ENCODE results near the gene ARHGAP32.

The ARHGAP32 gene

GRCh38 chr11:129077191-129077590, 114.9 kb downstream of the ARHGAP32 start:
- DNase-seq (ENCODE audit: extremely low spot score) = no peak
- no peak for TF ChIP-seq CTCF (IDR thresholded peaks at IDR 0.05; ENCODE audit: control extremely low read depth, extremely low read depth, low read depth, missing control alignments)
- ChIA-PET CTCF (no interaction called here), POLR2A (no interaction called here)

GRCh38 chr11:129075757-129076156, 116.4 kb downstream of the ARHGAP32 start:
- no peak for DNase-seq (ENCODE audit: extremely low spot score)

DNA sequence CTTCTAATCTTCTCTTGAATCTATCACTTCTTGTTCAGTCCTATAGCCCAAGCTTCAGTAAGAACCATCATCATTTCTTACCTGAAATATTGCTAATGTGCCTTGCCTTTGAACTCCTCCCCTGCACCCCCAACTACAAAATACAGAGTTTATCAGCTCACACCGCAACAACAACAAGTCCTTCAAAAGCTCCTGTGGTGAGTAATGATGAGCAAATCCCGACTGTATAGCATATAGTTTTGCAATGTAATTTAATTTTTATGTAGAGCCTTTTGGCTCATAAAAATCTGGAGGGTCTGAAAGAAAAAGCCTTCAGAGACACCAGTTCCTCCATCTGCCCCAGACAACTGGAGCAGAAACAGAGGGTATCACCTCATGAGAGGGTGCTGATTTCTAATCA, 124.7 kb downstream of the ARHGAP32 start:
- TF ChIP-seq CTCF (IDR thresholded peaks at IDR 0.05; ENCODE audit: control extremely low read depth, extremely low read depth, low read depth, missing control alignments) = no peak
- CTCF ChIA-PET = no interaction called here
- no peak for DNase-seq (ENCODE audit: extremely low spot score)
- POLR2A ChIA-PET = no interaction called here

More at GRCh38 chr11:129075757-129076156, 116.4 kb downstream of the ARHGAP32 start:
- TF ChIP-seq CTCF (IDR thresholded peaks at IDR 0.05; ENCODE audit: control extremely low read depth, extremely low read depth, low read depth, missing control alignments) = no peak
- ChIA-PET POLR2A (no interaction called here), CTCF (no interaction called here)

GRCh38 chr11:129066229-129066628, 125.9 kb downstream of the ARHGAP32 start:
- TF ChIP-seq CTCF (IDR thresholded peaks at IDR 0.05; ENCODE audit: control extremely low read depth, extremely low read depth, low read depth, missing control alignments) = no peak
- DNase-seq (ENCODE audit: extremely low spot score) = no peak
- CTCF ChIA-PET = no interaction called here
- POLR2A ChIA-PET = no interaction called here

- POLR2A ChIA-PET = no interaction called here
- CTCF ChIA-PET = no interaction called here
- no peak for DNase-seq (ENCODE audit: extremely low spot score)
- no peak for TF ChIP-seq CTCF (IDR thresholded peaks at IDR 0.05; ENCODE audit: control extremely low read depth, extremely low read depth, low read depth, missing control alignments)
Measured at GRCh38 chr11:129063118-129063517, 129.0 kb downstream of the ARHGAP32 start.

DNA sequence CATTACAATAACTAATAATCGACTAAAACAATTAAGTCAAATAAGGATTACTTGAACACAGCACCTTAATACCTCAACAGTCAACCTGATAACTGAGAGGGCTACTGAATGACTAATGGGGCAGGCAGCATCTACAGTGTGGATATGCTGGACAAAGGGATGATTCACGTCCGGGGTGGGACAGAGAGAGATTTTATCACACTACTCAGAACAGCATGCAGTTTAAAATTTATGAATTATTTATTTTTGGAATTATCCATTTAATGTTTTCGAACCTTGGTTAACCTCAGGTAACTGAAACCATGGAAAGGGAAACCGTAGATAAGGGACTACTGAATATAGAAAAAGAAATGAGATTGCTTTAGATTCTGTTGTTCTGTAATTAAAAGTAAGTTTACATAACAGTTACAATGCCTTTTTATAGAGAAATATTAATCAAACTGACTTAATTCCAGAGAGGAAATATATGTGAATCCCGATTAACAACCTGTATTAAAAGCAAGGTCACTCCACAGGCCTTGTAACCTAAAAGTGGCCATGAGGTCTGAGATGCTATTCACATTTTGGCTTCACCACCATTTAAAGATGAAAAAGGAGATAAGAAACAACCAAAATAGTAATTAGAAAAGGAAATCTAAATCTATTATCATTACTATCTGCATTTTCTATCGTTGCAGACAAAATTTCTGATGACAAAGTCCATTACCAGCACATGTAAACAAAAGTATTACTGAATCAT, 130.5 kb downstream of the ARHGAP32 start:
- TF ChIP-seq CTCF (IDR thresholded peaks at IDR 0.05; ENCODE audit: control extremely low read depth, extremely low read depth, low read depth, missing control alignments) = no peak
- DNase-seq (ENCODE audit: extremely low spot score) = no peak
- ChIA-PET CTCF (no interaction called here), POLR2A (no interaction called here)
